ENCODE measurements around the gene ZSWIM6. TPM values are rescaled to one million over a fixed set of nuclear protein-coding genes. Genes with fewer than 3 reads are reported as not detected.

The ZSWIM6 gene
- polyA plus RNA-seq, 1 experiment: 11.1 TPM

DNA sequence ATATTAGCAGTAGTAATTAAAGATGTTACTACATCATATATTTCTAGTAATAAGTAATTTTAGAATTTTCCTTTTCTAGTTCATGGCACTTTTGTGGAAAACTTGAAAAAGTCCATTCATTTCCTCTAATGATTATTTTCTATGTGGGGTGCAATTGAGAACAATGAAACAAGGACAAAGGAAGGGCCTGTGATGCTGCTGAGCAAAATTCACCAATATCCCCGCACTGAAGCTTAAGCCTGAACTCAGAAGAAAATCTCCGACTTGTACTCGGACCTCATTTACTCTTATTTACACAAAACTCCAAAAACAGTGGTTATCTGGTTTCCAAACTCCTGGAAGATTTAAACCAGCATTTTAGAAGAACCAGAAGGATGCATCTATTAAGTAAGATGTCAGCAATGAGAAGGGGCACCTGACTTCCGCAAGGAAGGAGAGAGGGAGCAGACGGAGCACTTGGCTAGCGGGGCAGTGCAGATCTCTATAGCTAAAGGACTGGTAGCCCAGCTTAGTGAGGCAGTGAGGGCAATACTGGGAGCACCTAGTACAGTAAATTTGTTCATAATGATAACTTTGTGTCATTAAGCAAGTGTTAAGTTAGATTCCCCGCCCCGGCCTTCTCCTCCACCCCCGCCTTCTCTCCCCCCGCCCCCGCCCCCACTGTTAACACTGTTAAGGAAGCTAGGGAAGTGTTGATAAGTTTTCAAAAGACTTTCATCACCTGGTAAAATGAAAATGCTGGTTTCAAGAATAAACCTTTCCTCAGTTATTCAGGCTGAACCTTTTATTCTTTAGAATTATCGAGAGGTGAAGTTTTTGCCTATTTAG lies 123.3 kb downstream of the ZSWIM6 start:
- ChIA-PET POLR2A (no interaction called here), CTCF (no interaction called here)
- Histone ChIP-seq H3K36me3 (ENCODE audit: control insufficient read depth, insufficient read depth, low read length) (no peaks in the 10 kb centered on the region), H3K27me3 (ENCODE audit: control insufficient read depth, insufficient read depth, low read length) (no peaks in the 10 kb centered on the region), H3K4me3 (ENCODE audit: low read depth, low read length) (no peak overlapping the region)
- TF ChIP-seq, protein P1, sequence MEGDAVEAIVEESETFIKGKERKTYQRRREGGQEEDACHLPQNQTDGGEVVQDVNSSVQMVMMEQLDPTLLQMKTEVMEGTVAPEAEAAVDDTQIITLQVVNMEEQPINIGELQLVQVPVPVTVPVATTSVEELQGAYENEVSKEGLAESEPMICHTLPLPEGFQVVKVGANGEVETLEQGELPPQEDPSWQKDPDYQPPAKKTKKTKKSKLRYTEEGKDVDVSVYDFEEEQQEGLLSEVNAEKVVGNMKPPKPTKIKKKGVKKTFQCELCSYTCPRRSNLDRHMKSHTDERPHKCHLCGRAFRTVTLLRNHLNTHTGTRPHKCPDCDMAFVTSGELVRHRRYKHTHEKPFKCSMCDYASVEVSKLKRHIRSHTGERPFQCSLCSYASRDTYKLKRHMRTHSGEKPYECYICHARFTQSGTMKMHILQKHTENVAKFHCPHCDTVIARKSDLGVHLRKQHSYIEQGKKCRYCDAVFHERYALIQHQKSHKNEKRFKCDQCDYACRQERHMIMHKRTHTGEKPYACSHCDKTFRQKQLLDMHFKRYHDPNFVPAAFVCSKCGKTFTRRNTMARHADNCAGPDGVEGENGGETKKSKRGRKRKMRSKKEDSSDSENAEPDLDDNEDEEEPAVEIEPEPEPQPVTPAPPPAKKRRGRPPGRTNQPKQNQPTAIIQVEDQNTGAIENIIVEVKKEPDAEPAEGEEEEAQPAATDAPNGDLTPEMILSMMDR (IDR thresholded peaks at IDR 0.05; ENCODE audit: insufficient read depth, low read depth, low read length): no peak
- no peak for DNase-seq (ENCODE audit: low read depth)

DNA sequence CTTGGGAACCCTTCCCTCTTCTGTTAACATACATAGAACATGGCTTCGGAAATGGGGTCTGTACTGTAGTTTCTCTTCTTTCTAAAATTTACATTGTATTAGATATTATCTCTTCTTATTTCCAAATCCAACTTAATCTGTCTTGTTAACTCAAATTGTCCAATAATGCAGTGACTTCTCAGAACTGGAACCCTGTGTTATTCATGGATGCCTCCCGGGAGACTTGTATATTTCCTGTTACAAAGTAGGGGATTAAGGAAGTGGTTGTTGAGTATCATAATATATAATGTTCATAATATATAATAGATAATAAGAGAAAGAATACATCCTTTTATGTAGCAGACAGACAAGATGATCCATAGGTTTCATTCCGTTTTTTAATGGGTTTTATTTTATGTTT lies 128.4 kb downstream of the ZSWIM6 start:
- TF ChIP-seq, protein P1 (IDR thresholded peaks at IDR 0.05; ENCODE audit: insufficient read depth, low read depth, low read length): no peak
- ChIA-PET CTCF (no interaction called here), POLR2A (no interaction called here)
- Histone ChIP-seq H3K36me3 (ENCODE audit: control insufficient read depth, insufficient read depth, low read length) (no peaks in the 10 kb centered on the region), H3K4me3 (ENCODE audit: low read depth, low read length) (no peak overlapping the region), H3K27me3 (ENCODE audit: control insufficient read depth, insufficient read depth, low read length) (no peaks in the 10 kb centered on the region)
- DNase-seq (ENCODE audit: low read depth): no peak

DNA sequence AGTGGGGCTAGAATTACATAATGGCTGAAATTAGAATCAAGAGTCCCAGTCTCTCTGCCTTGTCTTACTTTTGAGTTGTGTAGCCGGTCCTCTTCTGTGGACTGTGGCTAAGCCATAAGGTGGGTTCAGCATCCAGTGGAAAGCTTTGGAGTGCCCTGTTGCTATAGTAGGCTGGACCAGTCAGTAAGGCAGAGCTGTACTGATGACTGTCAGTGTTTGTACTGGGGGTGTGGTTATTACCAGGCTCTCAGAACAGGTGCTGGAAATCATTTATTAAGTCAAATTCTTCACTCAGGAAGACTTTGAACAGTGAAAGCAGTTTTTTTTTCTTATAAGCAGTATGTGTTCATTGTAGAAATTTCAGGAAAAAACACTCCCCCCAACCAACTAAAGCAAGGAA lies 129.4 kb downstream of the ZSWIM6 start:
- H3K4me3 ChIP-seq (ENCODE audit: low read depth, low read length): no peak overlapping the region
- CTCF ChIA-PET: interaction anchor here (0.7 kb wide), 1 partner anchor 53 kb away, joined by 3 read pairs; no protein-coding TSS in a partner anchor
- TF ChIP-seq, protein P1 (IDR thresholded peaks at IDR 0.05; ENCODE audit: insufficient read depth, low read depth, low read length): no peak
- DNase-seq (ENCODE audit: low read depth): no peak
- POLR2A ChIA-PET: no interaction called here
- H3K27me3 ChIP-seq (ENCODE audit: control insufficient read depth, insufficient read depth, low read length): no peaks in the 10 kb centered on the region
- no peaks in the 10 kb centered on the region for H3K36me3 ChIP-seq (ENCODE audit: control insufficient read depth, insufficient read depth, low read length)

DNA sequence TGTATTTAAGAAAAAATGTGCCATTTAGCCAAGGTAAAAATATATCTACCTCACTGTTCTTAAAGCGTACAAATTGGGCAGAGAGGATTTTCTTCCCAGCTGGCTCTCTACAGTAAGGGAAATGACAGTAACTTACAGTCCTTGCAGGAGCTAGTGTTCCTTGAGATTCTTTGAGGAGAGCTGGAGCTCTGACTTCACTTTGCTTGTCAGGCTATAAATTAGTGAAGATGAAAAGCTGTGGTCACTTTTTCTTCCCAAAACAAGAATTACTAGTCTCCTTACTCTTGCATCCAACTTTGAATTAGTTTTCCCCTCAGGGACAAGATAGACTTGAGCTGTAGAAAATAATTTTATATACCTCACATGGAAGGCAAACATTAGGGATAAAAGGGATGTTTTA lies 129.9 kb downstream of the ZSWIM6 start:
- TF ChIP-seq, protein P1 (IDR thresholded peaks at IDR 0.05; ENCODE audit: insufficient read depth, low read depth, low read length): no peak
- Histone ChIP-seq H3K36me3 (ENCODE audit: control insufficient read depth, insufficient read depth, low read length) (no peaks in the 10 kb centered on the region), H3K4me3 (ENCODE audit: low read depth, low read length) (no peak overlapping the region), H3K27me3 (ENCODE audit: control insufficient read depth, insufficient read depth, low read length) (no peaks in the 10 kb centered on the region)
- ChIA-PET CTCF (interaction anchor here (1.0 kb wide), 1 partner anchor 15 kb away, joined by 3 read pairs; no protein-coding TSS in a partner anchor), POLR2A (no interaction called here)
- no peak for DNase-seq (ENCODE audit: low read depth)

DNA sequence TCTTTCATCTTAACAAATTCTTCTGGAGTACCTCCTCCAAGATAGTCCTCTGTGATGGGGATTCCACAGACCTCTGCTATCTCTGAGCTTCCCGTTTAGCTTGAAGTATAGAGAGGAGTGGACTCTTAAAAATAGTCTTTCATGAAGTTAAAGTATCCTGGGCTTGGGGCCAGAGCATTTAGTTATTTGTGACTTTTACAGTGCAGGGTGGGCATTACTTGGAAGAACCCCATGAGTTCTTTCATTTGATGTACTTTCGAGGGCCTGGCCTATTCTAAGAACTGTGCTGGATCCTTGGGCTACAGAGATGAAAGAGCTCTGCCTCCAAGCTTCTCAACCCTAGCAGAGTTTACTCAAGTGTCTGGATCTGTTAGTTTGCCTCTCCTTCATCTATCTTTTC lies 131.5 kb downstream of the ZSWIM6 start:
- DNase-seq (ENCODE audit: low read depth): no peak
- no peaks in the 10 kb centered on the region for H3K36me3 ChIP-seq (ENCODE audit: control insufficient read depth, insufficient read depth, low read length)
- TF ChIP-seq, protein P1 (IDR thresholded peaks at IDR 0.05; ENCODE audit: insufficient read depth, low read depth, low read length): no peak
- ChIA-PET CTCF (interaction anchor here (1.5 kb wide), 1 partner anchor 11 kb away, joined by 4 read pairs; no protein-coding TSS in a partner anchor), POLR2A (no interaction called here)
- no peaks in the 10 kb centered on the region for H3K27me3 ChIP-seq (ENCODE audit: control insufficient read depth, insufficient read depth, low read length)
- H3K4me3 ChIP-seq (ENCODE audit: low read depth, low read length): no peak overlapping the region

All from BJ (cell line).